ENCODE measurements around the gene FHOD3. TPM values are rescaled to one million over a fixed set of nuclear protein-coding genes. Genes with fewer than 3 reads are reported as not detected.

The FHOD3 gene
- total and polyA plus RNA-seq, 2 of the 8 experiments (the other 6 are each of a cell fraction or from before 2014, with no cell fraction given): 9.7 to 10.5 TPM

DNA sequence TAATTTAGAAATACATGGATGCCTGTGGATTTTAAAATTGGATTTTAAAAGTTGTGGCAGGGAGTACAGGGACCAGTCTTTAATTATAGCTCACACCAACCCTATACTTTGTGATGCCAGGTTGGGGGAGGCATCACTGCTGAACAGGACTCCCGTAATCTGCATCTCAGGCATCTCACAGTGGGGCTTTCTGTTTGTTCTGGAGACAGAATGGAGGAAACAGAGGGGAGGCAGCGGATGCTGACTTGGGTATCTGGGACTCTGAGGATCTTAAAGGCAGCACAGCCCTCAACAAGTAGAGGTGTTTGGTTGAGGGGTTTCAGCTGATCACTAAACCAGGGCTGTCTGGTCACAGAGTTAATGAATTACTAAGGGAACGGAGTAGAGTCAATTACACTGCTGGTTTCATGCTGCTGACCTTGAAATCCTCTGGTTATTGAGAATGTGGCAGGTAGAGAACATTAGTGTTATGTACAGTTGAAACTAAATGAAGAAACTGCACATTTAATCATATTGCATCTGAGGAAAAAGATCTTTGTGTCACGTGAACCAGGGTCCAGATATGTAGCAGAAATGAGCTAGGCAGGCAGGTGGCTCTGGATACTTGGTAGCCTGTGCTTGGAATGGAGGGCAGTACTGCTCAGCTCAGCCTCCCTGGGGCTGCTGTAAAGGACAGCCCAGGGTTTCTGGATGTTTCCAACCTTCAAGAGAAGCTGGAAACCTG lies 40.3 kb downstream of the FHOD3 start:
- no peak overlapping the region for H2AK5ac ChIP-seq (ENCODE audit: low read depth, low read length)
- H3K18ac ChIP-seq (ENCODE audit: extremely low read depth, low read length): no peak overlapping the region
- H3K4me1 ChIP-seq (replicated peaks in 1 of 4; ENCODE audit: control insufficient read depth in 3 of 4, insufficient read depth in 4 of 4, low read length in 3 of 4): peaks cover 0 to 6% (median 2%) of the 10 kb centered on the region in 4 experiments; a peak in 3 of 7 replicates
- no peaks in the 10 kb centered on the region for H3K23me2 ChIP-seq (ENCODE audit: low read depth, low read length)
- H3K27ac ChIP-seq (ENCODE audit: low read depth, low read length): no peak overlapping the region
- H4K91ac ChIP-seq (replicated peaks; ENCODE audit: insufficient read length, low read length): no peak overlapping the region
- H3K79me1 ChIP-seq (ENCODE audit: low read depth, low read length): no peaks in the 10 kb centered on the region
- no peak overlapping the region for H2AFZ ChIP-seq (ENCODE audit: low read length)
- H3K4me2 ChIP-seq (ENCODE audit: insufficient read depth in 1 of 2, low read depth in 2 of 2, low read length in 2 of 2): no peak overlapping the region
- peaks cover 0 to 9% of the 10 kb centered on the region in 2 experiments; a peak in 2 of 4 replicates for H3K9me3 ChIP-seq (ENCODE audit: insufficient read depth in 2 of 2, low read depth in 1 of 2, low read length in 1 of 2)
- no peaks in the 10 kb centered on the region for H3K27me3 ChIP-seq (replicated peaks in 1 of 4; ENCODE audit: control insufficient read depth in 3 of 4, extremely low read depth in 1 of 4, insufficient read depth in 3 of 4, low read length in 3 of 4)
- no peak overlapping the region for H3K14ac ChIP-seq (ENCODE audit: insufficient read length)
- POLR2A ChIA-PET (ENCODE audit: partially characterized antibody): interaction anchor here (0.6 kb wide), 1 partner anchor 329 kb away, joined by 3 read pairs; no protein-coding TSS in a partner anchor
- no peaks in the 10 kb centered on the region for H3K36me3 ChIP-seq (ENCODE audit: control insufficient read depth in 2 of 4, insufficient read depth in 4 of 4, low read length in 3 of 4)
- 86% methylated on average over 4 of the region's 4 CpGs; no CpG with 5 or more reads in 1 of the 2 experiments for WGBS, 2 experiments (ENCODE audit: extremely low coverage in 1 of 2, insufficient coverage in 1 of 2, insufficient read length in 1 of 2, insufficient replicate concordance in 2 of 2, low coverage in 1 of 2, low lambda C conversion rate in 2 of 2, missing lambda C conversion rate in 1 of 2)
- no peak overlapping the region for H3K4me3 ChIP-seq (ENCODE audit: extremely low read depth in 1 of 4, insufficient read depth in 2 of 4, low read depth in 3 of 4, low read length in 4 of 4)
- no peak overlapping the region for H2BK15ac ChIP-seq (ENCODE audit: low read length)
- H4K20me1 ChIP-seq (replicated peaks in 1 of 2; ENCODE audit: control insufficient read depth in 1 of 2, insufficient read depth in 2 of 2, low read length in 2 of 2): no peaks in the 10 kb centered on the region
- H2BK20ac ChIP-seq (ENCODE audit: low read length): no peak overlapping the region
- no peak overlapping the region for H2BK120ac ChIP-seq (replicated peaks; ENCODE audit: low read depth, low read length)
- no peaks in the 10 kb centered on the region for H3K79me2 ChIP-seq (ENCODE audit: control insufficient read depth in 1 of 2, insufficient read depth in 2 of 2, low read length in 2 of 2)
- no peak overlapping the region for H3K56ac ChIP-seq (replicated peaks; ENCODE audit: insufficient read length, low read depth, low read length)
- no peak overlapping the region for H2BK5ac ChIP-seq (ENCODE audit: low read depth, low read length)
- CTCF ChIA-PET (ENCODE audit: partially characterized antibody): interaction anchor here (0.8 to 1.6 kb wide), 7 partner anchors 16 to 349 kb away, joined by 3 to 5 read pairs (median 3); no protein-coding TSS in a partner anchor
- H3K23ac ChIP-seq (ENCODE audit: insufficient read length): no peak overlapping the region
- H3K9ac ChIP-seq (replicated peaks in 1 of 4; ENCODE audit: extremely low read depth in 1 of 4, low read depth in 3 of 4, low read length in 3 of 4): no peak overlapping the region
- FAIRE-seq (no peak), DNase-seq (ENCODE audit: low read depth in 1 of 2, low spot score in 2 of 2) (no peak)
- no peak overlapping the region for H3K4ac ChIP-seq (replicated peaks; ENCODE audit: insufficient read length, low read depth, low read length)
- no peak overlapping the region for H4K8ac ChIP-seq (ENCODE audit: extremely low read depth, insufficient read depth, low read length)
- TF ChIP-seq JUND (IDR thresholded peaks at IDR 0.05; ENCODE audit: low read length) (no peak), YY1 (IDR thresholded peaks at IDR 0.05; ENCODE audit: low read depth, low read length) (0 out of 2 replicates have a peak, but pooled peaks have one; percentile 28), CBX5 (IDR thresholded peaks at IDR 0.05; ENCODE audit: low read depth, low read length) (no peak), TBP (IDR thresholded peaks at IDR 0.05; ENCODE audit: low read depth, low read length) (no peak), RAD21 (IDR thresholded peaks at IDR 0.05 in 1 of 2, conservative IDR thresholded peaks at IDR 0.05 in 1 of 2; ENCODE audit: low read depth in 2 of 2, low read length in 2 of 2) (no peak), ZNF274 (IDR thresholded peaks at IDR 0.05; ENCODE audit: borderline replicate concordance, extremely low read depth, low read length) (no peak), CBX8 (IDR thresholded peaks at IDR 0.05; ENCODE audit: borderline replicate concordance, low read depth, low read length) (no peak)
- TF ChIP-seq, protein P1, sequence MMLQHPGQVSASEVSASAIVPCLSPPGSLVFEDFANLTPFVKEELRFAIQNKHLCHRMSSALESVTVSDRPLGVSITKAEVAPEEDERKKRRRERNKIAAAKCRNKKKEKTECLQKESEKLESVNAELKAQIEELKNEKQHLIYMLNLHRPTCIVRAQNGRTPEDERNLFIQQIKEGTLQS (IDR thresholded peaks at IDR 0.05; ENCODE audit: insufficient read depth, low read depth, low read length): no peak
- no peak overlapping the region for H4K5ac ChIP-seq (ENCODE audit: insufficient read length, low read depth, low read length)
- H2BK12ac ChIP-seq (ENCODE audit: low read depth, low read length): no peak overlapping the region
